GM12864 (cell line): Measurements from ENCODE around the gene PRKACA.

ENCODE experiments used
- DNase-seq: peaks from one replicate; pipeline ENCODE4 v3.0.0-alpha.2; 2011; ENCODE audit warnings: low read depth
- H3K4me3 ChIP-seq: 2 replicates; pipeline ENCODE4 v1.5.1; 2011; ENCODE audit warnings: mild to moderate bottlenecking, low read depth, low read length, control low read depth
- CTCF ChIP-seq: IDR thresholded peaks from 2 replicates; pipeline ENCODE4 v1.5.1; 2011; ENCODE audit warnings: low read depth, mild to moderate bottlenecking, moderate library complexity, low read length, control low read depth, inconsistent platforms; ENCODE audit errors: missing control alignments

Gene PRKACA

GRCh38 chr19:14155371-14155770, 37.8 kb upstream of the PRKACA start:
- DNase-seq, result no peak
- H3K4me3 ChIP-seq, result no peak overlapping the region
- no peak for TF ChIP-seq CTCF

- no peak for DNase-seq
- TF ChIP-seq CTCF, result no peak
- no peak overlapping the region for H3K4me3 ChIP-seq
These were observed 35.2 kb upstream of the PRKACA start for GRCh38 chr19:14152713-14153112.

- DNase-seq, result no peak
- H3K4me3 ChIP-seq, result no peak overlapping the region
- TF ChIP-seq CTCF, result no peak
These were observed 33.5 kb upstream of the PRKACA start for GRCh38 chr19:14150770-14151661.

- no peak for DNase-seq
- H3K4me3 ChIP-seq, result no peak overlapping the region
- TF ChIP-seq CTCF, result no peak
These were observed 32.6 kb upstream of the PRKACA start for GRCh38 chr19:14150041-14150769.

- H3K4me3 ChIP-seq, result no peak overlapping the region
These were observed 32.0 kb upstream of the PRKACA start for GRCh38 chr19:14149509-14149994.

More at GRCh38 chr19:14149509-14149994, 32.0 kb upstream of the PRKACA start:
- DNase-seq, result no peak
- TF ChIP-seq CTCF, result no peak
